GM12873 (cell line): ENCODE results near the gene RAB13.
A peak's percentile ranks its signal among the peaks of the same experiment; 100 is the strongest.

Experiments used
- TF ChIP-seq, protein P1 (sequence below): IDR thresholded peaks from 2 replicates; pipeline ENCODE4 v1.5.1; 2012; ENCODE audit warnings: low read depth, mild to moderate bottlenecking, moderate library complexity, low read length, control low read depth; ENCODE audit not compliant: insufficient read depth; ENCODE audit errors: missing control alignments

RAB13 gene

GRCh38 chr1:153956997-153957715 is 29.0 kb downstream of the RAB13 start:
- TF ChIP-seq, protein P1, sequence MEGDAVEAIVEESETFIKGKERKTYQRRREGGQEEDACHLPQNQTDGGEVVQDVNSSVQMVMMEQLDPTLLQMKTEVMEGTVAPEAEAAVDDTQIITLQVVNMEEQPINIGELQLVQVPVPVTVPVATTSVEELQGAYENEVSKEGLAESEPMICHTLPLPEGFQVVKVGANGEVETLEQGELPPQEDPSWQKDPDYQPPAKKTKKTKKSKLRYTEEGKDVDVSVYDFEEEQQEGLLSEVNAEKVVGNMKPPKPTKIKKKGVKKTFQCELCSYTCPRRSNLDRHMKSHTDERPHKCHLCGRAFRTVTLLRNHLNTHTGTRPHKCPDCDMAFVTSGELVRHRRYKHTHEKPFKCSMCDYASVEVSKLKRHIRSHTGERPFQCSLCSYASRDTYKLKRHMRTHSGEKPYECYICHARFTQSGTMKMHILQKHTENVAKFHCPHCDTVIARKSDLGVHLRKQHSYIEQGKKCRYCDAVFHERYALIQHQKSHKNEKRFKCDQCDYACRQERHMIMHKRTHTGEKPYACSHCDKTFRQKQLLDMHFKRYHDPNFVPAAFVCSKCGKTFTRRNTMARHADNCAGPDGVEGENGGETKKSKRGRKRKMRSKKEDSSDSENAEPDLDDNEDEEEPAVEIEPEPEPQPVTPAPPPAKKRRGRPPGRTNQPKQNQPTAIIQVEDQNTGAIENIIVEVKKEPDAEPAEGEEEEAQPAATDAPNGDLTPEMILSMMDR: no peak

DNA sequence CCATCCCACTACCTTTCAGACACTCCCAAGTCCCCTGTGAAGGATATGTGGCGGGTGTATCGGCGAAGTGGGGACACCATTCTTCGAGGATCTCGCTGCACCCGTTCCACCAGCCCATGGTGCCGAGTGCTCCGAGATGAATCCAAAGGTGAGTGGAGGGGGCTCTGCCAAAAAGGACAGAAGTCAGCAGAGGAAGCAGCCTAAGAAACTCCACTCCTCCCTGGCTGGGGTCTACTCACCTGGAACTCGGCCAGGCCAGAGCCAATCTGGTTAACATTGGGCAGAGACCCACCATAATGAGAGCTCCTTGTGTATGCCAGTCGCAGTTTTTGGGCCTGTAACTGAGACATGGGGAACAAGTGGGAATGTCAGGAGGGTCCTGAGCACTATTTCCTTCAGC is 31.3 kb downstream of the RAB13 start:
- TF ChIP-seq, protein P1: no peak

DNA sequence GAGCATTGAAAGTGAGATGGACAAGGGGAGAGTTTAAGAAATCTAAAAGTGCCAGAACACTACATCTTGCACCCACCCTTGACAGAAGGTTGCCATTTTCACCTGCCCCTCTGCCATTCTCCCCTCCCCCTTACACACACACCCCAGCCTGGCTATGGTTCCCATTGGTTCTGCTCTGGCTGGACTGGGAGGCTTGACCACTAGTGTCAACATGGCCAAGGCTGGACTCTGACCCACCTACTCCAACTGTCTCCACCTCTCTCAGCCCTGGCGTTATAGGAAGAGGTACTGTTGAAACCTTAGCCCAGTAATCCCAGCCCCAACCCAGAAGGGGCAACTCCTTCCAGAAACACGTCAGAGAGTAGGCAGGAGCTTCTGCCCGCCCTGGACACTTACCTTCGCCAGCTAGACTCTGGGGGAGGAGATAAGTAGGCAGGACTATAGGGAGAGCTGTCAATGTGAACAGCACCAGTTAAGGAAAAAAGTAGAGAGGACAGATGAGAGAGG is 32.2 kb downstream of the RAB13 start:
- TF ChIP-seq, protein P1: no peak

DNA sequence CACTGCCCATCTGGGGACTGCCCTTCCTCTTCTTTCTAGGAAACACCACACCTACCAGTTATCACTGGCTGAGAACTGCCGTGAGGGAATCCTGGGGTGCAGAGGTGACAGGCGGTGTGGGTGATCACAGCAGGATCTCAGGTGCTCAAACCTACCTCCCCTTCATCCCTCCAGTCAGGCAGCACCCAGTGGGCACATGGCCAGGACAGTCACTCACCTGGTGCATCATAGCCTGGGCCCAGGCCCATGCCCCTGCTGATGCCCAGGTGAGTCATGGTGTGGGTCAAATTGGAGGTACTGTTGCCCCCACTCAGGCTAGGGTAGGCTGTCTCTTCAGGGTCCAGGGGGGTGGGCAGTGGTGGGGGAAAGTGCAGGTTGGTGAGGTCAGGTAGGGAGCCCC is 34.3 kb downstream of the RAB13 start:
- TF ChIP-seq, protein P1: no peak

DNA sequence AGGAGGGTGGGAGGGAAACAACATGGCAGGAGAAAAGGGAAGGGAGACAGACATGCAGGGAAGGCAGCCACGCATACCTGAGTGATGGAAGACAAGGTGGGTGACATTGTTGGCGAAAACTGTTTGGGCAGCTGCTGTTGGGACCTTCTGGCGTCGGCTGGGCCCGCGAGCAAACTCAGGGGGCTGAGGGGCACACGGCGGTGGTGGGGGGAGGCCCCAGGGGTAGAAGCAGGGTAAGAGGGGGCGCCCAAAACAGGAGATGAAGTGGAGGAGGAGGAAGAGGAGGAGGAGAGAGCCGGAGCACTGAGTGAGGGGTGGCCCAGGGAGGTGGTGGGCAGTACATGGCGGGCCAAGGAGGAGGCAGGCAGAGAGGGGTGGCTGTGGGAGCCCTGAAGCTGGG is 35.0 kb downstream of the RAB13 start:
- TF ChIP-seq, protein P1: no peak

DNA sequence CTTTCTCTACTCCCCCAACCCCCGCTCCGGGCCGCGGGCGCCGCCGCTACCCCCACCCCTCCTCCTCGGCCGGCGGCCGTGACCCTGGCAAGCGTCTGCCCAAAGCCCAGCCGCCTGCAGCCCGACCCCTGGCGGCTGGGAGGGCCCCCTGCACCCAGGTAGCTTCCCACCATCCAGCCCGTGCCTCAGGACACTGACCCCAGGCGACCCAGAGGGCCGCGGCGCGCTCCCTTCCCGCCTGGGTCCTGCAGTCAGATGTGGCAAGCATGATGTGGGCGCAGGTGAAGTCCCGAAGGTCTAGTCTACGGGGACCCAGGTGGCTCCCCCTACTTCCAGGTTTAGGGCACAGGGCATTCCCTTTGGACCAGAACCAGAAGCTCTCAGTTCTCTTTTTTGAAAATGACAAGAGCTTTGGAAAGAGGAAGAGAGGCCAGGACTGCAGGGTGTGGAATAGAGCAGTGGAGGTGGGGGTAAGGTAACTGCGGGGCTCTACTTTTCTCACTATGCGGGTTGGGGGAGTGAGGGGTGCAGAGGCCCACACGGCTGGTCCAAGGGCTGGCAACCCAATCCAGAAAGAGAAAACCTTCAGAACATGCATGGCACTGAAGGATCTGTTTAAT is 39.4 kb downstream of the RAB13 start, which contains the start of gene DENND4B:
DENND4B (minus strand) TSS at position 97 of the 620 bp plus-strand sequence. CDS start 2,344 bp downstream, outside the sequence.
- TF ChIP-seq, protein P1: peak; percentile 85

DNA sequence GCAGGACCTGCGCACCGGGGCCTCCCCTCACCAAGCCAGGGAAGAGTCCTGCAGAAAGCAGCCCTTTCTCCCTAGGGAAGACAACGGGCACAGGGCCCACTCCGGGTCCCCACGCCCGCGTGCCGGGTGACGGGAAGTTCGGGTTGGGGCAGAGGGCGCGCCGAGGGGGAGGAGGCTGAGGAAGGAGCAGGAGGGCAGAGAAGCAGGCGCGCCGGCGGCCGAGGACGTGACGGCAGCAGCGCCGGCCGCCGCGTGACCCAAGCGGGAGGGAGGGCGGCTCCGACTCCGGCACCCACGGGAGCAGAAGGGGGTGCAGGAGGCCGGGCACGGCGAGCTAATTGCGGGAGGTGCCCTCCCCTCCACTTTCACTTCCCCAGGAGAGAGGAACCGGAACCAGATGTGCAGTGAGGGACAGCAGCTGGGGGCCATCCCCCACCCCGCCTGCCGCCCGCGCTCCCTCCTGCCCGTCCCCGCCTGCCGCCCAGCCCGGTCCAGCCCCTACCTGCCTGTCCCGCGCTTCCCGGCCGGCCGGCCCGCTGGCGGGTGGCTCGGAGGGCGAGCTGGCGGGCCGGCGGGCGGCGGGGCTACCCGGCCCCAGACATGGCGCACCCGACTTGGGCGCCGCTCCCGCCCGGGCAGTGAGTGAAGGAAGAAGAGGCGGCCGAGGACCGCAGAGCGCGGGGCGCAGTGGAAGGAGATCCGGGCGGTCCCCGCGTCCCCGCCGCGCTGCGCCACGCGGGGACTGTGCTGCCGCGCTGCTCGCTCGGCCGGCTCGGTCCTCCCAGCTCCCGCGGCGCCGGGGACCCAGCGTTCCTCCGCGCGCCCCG is 40.1 kb downstream of the RAB13 start:
- TF ChIP-seq, protein P1: no peak
